Stomach (tissue), 4 donors: ENCODE results near the gene PCBP3.

Experiments
- EP300 ChIP-seq: sonication (generic); formaldehyde crosslinking; IDR thresholded peaks from one replicate; pipeline ENCODE4 v1.6.1; 2017; ENCODE audit warnings: antibody characterized with exemption
- POLR2A ChIP-seq, 4 donors: fragments of 450-650 bp; IDR thresholded peaks; one replicate each; pipeline ENCODE4 v1.6.1; 2016; ENCODE audit warnings: antibody characterized with exemption in 4 of 4, control low read depth in 2 of 4, mild to moderate bottlenecking in 1 of 4, moderate library complexity in 1 of 4
- TF ChIP-seq, protein P1 (sequence below), 7 experiments: fragments of 450-650 bp in 4 of 7; fragments of 200-600 bp in 3 of 7; sonication (generic) in 3 of 7; IDR thresholded peaks; one replicate each; pipeline ENCODE4 v1.5.1; 2016 to 2019; ENCODE audit warnings: antibody characterized with exemption in 7 of 7, control low read depth in 2 of 7, mild to moderate bottlenecking in 1 of 7

DNA sequence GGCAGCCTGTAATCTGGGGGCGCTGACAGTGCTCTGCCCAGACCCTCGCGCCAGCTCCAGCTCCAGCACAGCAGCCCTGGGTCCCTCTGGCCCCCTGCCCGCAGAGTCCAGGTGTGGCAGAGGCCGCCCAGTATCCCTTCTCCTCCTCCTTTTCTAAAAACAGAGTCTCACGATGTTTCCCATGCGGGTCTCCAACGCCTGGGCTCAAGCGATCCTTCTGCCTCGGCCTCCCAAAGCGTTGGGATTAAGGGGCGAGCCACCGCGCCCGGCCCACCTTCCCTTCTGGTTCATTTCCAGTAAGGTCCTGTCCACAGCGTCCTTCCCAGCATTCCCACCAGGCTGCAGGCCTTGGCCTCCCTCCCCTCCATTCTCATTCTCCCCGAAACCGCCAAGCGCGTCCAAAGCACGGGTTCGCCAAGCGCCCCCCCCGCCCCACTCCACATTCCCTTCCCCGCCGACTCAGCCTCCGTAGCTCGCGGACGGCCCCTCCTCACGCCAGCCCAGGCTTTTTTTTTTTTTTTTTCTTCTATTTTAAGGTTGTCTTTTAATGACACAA, 2.0 kb upstream of the PCBP3 start:
- TF ChIP-seq, protein P1, sequence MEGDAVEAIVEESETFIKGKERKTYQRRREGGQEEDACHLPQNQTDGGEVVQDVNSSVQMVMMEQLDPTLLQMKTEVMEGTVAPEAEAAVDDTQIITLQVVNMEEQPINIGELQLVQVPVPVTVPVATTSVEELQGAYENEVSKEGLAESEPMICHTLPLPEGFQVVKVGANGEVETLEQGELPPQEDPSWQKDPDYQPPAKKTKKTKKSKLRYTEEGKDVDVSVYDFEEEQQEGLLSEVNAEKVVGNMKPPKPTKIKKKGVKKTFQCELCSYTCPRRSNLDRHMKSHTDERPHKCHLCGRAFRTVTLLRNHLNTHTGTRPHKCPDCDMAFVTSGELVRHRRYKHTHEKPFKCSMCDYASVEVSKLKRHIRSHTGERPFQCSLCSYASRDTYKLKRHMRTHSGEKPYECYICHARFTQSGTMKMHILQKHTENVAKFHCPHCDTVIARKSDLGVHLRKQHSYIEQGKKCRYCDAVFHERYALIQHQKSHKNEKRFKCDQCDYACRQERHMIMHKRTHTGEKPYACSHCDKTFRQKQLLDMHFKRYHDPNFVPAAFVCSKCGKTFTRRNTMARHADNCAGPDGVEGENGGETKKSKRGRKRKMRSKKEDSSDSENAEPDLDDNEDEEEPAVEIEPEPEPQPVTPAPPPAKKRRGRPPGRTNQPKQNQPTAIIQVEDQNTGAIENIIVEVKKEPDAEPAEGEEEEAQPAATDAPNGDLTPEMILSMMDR (IDR thresholded peaks at IDR 0.05), result no peak
- TF ChIP-seq POLR2A (IDR thresholded peaks at IDR 0.05), result no peak
- no peak for TF ChIP-seq EP300
